ENCODE measurements around the gene LHFPL2. TPM values are rescaled to one million over a fixed set of nuclear protein-coding genes. Genes with fewer than 3 reads are reported as not detected.

The LHFPL2 gene
- total RNA-seq, 1 experiment from 2014 or later = 17.9 TPM

DNA sequence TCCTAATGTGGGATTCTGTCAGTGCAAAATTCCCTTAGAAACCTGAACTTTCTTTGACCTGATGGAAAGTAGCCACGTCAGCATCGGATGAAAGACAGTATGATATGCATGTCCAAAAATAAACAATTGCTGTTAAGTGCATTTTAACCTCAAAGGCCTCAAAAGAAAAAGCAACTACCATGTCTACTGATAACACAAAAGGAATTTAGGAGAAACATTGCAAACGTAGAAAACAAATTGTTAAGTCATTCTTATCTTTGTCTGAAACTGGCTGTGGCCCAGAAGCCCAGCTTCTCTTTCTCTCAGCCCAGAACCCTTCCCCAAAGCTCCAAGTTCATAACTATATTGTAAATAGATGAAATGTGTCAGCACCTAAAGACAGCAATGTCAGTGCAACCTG lies 11.1 kb upstream of the LHFPL2 start:
- ChIA-PET CTCF (no interaction called here), POLR2A (no interaction called here), RAD21 (ENCODE audit: low non-redundant PET in 1 of 2, low total read pairs in 2 of 2, uncharacterized antibody in 2 of 2, unreplicated experiment in 2 of 2) (no interaction called here)
- Histone ChIP-seq H3K27me3 (ENCODE audit: insufficient read depth, low read length) (no peaks in the 10 kb centered on the region), H2AFZ (ENCODE audit: low read depth, low read length, poor library complexity, severe bottlenecking) (no peak overlapping the region), H3K9me3 (ENCODE audit: control insufficient read depth in 1 of 2, insufficient read depth in 1 of 2, low read depth in 1 of 2, low read length in 2 of 2) (no peaks in the 10 kb centered on the region), H3K4me3 (replicated peaks in 1 of 2; ENCODE audit: low read depth in 1 of 2, low read length in 2 of 2) (no peak overlapping the region), H3K9ac (ENCODE audit: low read length) (no peak overlapping the region), H3K27ac (ENCODE audit: low read depth, low read length) (no peak overlapping the region), H3K36me3 (ENCODE audit: control insufficient read depth in 1 of 2, insufficient read depth in 2 of 2, low read length in 2 of 2) (no peaks in the 10 kb centered on the region), H3K4me2 (ENCODE audit: low read length) (no peak overlapping the region), H3K79me2 (ENCODE audit: insufficient read depth, low read length) (no peaks in the 10 kb centered on the region), H3K9me2 (ENCODE audit: insufficient read depth) (no peaks in the 10 kb centered on the region), H4K20me1 (ENCODE audit: insufficient read depth) (no peaks in the 10 kb centered on the region), H3K4me1 (ENCODE audit: control insufficient read depth in 1 of 2, insufficient read depth in 2 of 2, low read length in 2 of 2) (no peaks in the 10 kb centered on the region)
- DNase-seq (ENCODE audit: low read depth, low spot score) (no peak), ATAC-seq (no peak)
- intact Hi-C loops (cut with micrococcal nuclease) = no loop called here
- no TSS peak for BruUV-seq (replicated peaks)
- TF ChIP-seq POLR2AphosphoS5 (IDR thresholded peaks at IDR 0.05; ENCODE audit: low read depth, low read length) (no peak), POLR2A (IDR thresholded peaks at IDR 0.05; ENCODE audit: borderline replicate concordance, extremely low read depth, insufficient read depth, insufficient read length) (no peak), YY1 (IDR thresholded peaks at IDR 0.05; ENCODE audit: extremely low read depth, insufficient replicate concordance, low read depth, low read length) (no peak), FOSL1 (IDR thresholded peaks at IDR 0.05; ENCODE audit: low read depth) (no peak), SRF (IDR thresholded peaks at IDR 0.05; ENCODE audit: low read depth) (no peak), SIN3A (IDR thresholded peaks at IDR 0.05; ENCODE audit: low read depth) (no peak), CBX3 (IDR thresholded peaks at IDR 0.05; ENCODE audit: low read depth) (no peak), RAD21 (IDR thresholded peaks at IDR 0.05; ENCODE audit: low read depth) (no peak), ELF1 (IDR thresholded peaks at IDR 0.05; ENCODE audit: borderline replicate concordance, low read depth) (no peak), CEBPB (IDR thresholded peaks at IDR 0.05; ENCODE audit: low read depth) (no peak), EZH2 (IDR thresholded peaks at IDR 0.05) (no peak), ZFX (IDR thresholded peaks at IDR 0.05) (no peak), EZH2phosphoT487 (IDR thresholded peaks at IDR 0.05; ENCODE audit: borderline replicate concordance) (no peak), SP1 (IDR thresholded peaks at IDR 0.05; ENCODE audit: low read depth) (no peak), TCF7L2 (IDR thresholded peaks at IDR 0.05; ENCODE audit: borderline replicate concordance, extremely low read depth, insufficient read depth, insufficient read length) (no peak)
- TF ChIP-seq, protein P1, sequence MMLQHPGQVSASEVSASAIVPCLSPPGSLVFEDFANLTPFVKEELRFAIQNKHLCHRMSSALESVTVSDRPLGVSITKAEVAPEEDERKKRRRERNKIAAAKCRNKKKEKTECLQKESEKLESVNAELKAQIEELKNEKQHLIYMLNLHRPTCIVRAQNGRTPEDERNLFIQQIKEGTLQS (IDR thresholded peaks at IDR 0.05) = no peak
- TF ChIP-seq, protein P2, sequence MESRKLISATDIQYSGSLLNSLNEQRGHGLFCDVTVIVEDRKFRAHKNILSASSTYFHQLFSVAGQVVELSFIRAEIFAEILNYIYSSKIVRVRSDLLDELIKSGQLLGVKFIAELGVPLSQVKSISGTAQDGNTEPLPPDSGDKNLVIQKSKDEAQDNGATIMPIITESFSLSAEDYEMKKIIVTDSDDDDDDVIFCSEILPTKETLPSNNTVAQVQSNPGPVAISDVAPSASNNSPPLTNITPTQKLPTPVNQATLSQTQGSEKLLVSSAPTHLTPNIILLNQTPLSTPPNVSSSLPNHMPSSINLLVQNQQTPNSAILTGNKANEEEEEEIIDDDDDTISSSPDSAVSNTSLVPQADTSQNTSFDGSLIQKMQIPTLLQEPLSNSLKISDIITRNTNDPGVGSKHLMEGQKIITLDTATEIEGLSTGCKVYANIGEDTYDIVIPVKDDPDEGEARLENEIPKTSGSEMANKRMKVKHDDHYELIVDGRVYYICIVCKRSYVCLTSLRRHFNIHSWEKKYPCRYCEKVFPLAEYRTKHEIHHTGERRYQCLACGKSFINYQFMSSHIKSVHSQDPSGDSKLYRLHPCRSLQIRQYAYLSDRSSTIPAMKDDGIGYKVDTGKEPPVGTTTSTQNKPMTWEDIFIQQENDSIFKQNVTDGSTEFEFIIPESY (IDR thresholded peaks at IDR 0.05; ENCODE audit: extremely low read depth, insufficient replicate concordance, low read length) = no peak
- TF ChIP-seq, protein P3, sequence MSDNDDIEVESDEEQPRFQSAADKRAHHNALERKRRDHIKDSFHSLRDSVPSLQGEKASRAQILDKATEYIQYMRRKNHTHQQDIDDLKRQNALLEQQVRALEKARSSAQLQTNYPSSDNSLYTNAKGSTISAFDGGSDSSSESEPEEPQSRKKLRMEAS (IDR thresholded peaks at IDR 0.05) = no peak
- TF ChIP-seq, protein P4, sequence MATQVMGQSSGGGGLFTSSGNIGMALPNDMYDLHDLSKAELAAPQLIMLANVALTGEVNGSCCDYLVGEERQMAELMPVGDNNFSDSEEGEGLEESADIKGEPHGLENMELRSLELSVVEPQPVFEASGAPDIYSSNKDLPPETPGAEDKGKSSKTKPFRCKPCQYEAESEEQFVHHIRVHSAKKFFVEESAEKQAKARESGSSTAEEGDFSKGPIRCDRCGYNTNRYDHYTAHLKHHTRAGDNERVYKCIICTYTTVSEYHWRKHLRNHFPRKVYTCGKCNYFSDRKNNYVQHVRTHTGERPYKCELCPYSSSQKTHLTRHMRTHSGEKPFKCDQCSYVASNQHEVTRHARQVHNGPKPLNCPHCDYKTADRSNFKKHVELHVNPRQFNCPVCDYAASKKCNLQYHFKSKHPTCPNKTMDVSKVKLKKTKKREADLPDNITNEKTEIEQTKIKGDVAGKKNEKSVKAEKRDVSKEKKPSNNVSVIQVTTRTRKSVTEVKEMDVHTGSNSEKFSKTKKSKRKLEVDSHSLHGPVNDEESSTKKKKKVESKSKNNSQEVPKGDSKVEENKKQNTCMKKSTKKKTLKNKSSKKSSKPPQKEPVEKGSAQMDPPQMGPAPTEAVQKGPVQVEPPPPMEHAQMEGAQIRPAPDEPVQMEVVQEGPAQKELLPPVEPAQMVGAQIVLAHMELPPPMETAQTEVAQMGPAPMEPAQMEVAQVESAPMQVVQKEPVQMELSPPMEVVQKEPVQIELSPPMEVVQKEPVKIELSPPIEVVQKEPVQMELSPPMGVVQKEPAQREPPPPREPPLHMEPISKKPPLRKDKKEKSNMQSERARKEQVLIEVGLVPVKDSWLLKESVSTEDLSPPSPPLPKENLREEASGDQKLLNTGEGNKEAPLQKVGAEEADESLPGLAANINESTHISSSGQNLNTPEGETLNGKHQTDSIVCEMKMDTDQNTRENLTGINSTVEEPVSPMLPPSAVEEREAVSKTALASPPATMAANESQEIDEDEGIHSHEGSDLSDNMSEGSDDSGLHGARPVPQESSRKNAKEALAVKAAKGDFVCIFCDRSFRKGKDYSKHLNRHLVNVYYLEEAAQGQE (IDR thresholded peaks at IDR 0.05; ENCODE audit: low read depth) = no peak
- TF ChIP-seq, protein P5, sequence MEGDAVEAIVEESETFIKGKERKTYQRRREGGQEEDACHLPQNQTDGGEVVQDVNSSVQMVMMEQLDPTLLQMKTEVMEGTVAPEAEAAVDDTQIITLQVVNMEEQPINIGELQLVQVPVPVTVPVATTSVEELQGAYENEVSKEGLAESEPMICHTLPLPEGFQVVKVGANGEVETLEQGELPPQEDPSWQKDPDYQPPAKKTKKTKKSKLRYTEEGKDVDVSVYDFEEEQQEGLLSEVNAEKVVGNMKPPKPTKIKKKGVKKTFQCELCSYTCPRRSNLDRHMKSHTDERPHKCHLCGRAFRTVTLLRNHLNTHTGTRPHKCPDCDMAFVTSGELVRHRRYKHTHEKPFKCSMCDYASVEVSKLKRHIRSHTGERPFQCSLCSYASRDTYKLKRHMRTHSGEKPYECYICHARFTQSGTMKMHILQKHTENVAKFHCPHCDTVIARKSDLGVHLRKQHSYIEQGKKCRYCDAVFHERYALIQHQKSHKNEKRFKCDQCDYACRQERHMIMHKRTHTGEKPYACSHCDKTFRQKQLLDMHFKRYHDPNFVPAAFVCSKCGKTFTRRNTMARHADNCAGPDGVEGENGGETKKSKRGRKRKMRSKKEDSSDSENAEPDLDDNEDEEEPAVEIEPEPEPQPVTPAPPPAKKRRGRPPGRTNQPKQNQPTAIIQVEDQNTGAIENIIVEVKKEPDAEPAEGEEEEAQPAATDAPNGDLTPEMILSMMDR (IDR thresholded peaks at IDR 0.05 in 2 of 3, conservative IDR thresholded peaks at IDR 0.05 in 1 of 3; ENCODE audit: borderline replicate concordance in 1 of 3, insufficient read depth in 1 of 3, low read depth in 2 of 3, low read length in 2 of 3) = no peak
